ENCODE data around the gene PDCD1LG2. TPM values are rescaled to one million over a fixed set of nuclear protein-coding genes. Genes with fewer than 3 reads are reported as not detected.
A peak's percentile ranks its signal among the peaks of the same experiment; 100 is the strongest.

Gene PDCD1LG2
- total and polyA plus RNA-seq, 4 experiments from 2014 or later, result 0.90 to 1.1 (median 1.1) TPM

- CTCF ChIA-PET (ENCODE audit: partially characterized antibody), result interaction anchor here (0.8 to 4.1 kb wide), 16 partner anchors 8 to 372 kb away, joined by 3 to 30 read pairs (median 6); partner anchors contain the start of genes CD274 and PDCD1LG2
These were observed 47.6 kb downstream of the PDCD1LG2 start for GRCh38 chr9:5557606-5558587.

GRCh38 chr9:5559659-5560058 lies 49.3 kb downstream of the PDCD1LG2 start:
- DNase-seq, result no peak
- H3K9me3 Mint-ChIP-seq, result peaks cover 0 to 5% (median 2%) of the 10 kb centered on the region in 8 donors
- H3K27me3 ChIP-seq (ENCODE audit: insufficient read depth, low read length), result no peaks in the 10 kb centered on the region
- no peak overlapping the region for H3K4me3 ChIP-seq (ENCODE audit: low read length in 2 of 2)
- H3K27ac ChIP-seq (ENCODE audit: low read depth, low read length), result no peak overlapping the region
- CTCF ChIA-PET (ENCODE audit: partially characterized antibody), result interaction anchor here (0.9 to 4.1 kb wide), 8 partner anchors 8 to 110 kb away, joined by 3 to 30 read pairs (median 4); partner anchors contain the start of gene CD274
- H3K4me3 Mint-ChIP-seq, result peak overlapping the region in 3 of 8 donors; percentile 8 to 42 (median 41)
- POLR2A ChIA-PET (ENCODE audit: partially characterized antibody), result interaction anchor here (0.9 to 3.9 kb wide), 9 partner anchors 10 to 894 kb away, joined by 3 to 72 read pairs (median 9); partner anchors contain the start of genes CD274 and PLGRKT
- peaks cover 1 to 4% of the 10 kb centered on the region in 2 donors for H3K36me3 Mint-ChIP-seq
- H3K36me3 ChIP-seq (ENCODE audit: insufficient read depth, low read length), result no peaks in the 10 kb centered on the region
- H3K27ac Mint-ChIP-seq, result peak overlapping the region; percentile 36 to 96 (median 57)
- no peaks in the 10 kb centered on the region for H3K9me3 ChIP-seq (ENCODE audit: control insufficient read depth in 1 of 2, low read length in 2 of 2)
- peaks cover 48 to 70% (median 63%) of the 10 kb centered on the region in 4 donors for H3K4me1 Mint-ChIP-seq
- H3K27me3 Mint-ChIP-seq, result no peaks in the 10 kb centered on the region
- intact Hi-C loops (cut with micrococcal nuclease), result loop anchor here (5.0 kb wide), 1 partner anchor 47 kb away; the partner anchor contains the start of gene PDCD1LG2
- peaks cover 48% of the 10 kb centered on the region for H3K4me1 ChIP-seq (ENCODE audit: insufficient read depth, low read length)

More at GRCh38 chr9:5557606-5558587, 47.6 kb downstream of the PDCD1LG2 start:
- Histone ChIP-seq H3K4me1 (ENCODE audit: insufficient read depth, low read length) (peaks cover 42% of the 10 kb centered on the region), H3K27ac (ENCODE audit: low read depth, low read length) (peak overlapping the region; percentile 56), H3K9me3 (ENCODE audit: control insufficient read depth in 1 of 2, low read length in 2 of 2) (no peaks in the 10 kb centered on the region), H3K27me3 (ENCODE audit: insufficient read depth, low read length) (no peaks in the 10 kb centered on the region), H3K4me3 (ENCODE audit: low read length in 2 of 2) (peak overlapping the region in 1 of 2 donors; percentile 14), H3K36me3 (ENCODE audit: insufficient read depth, low read length) (no peaks in the 10 kb centered on the region)
- H3K4me1 Mint-ChIP-seq, result peaks cover 36 to 70% (median 59%) of the 10 kb centered on the region in 4 donors
- peak overlapping the region in 7 of 8 donors; percentile 26 to 85 (median 68) for H3K4me3 Mint-ChIP-seq
- DNase-seq, result peak; percentile 61 to 79 (median 68)
- no peaks in the 10 kb centered on the region for H3K27me3 Mint-ChIP-seq
- intact Hi-C loops (cut with micrococcal nuclease), result loop anchor here (1.0 to 5.0 kb wide), 2 partner anchors 28 to 46 kb away; partner anchors contain the start of gene PDCD1LG2
- POLR2A ChIA-PET (ENCODE audit: partially characterized antibody), result interaction anchor here (0.7 to 3.9 kb wide), 14 partner anchors 8 to 892 kb away, joined by 3 to 72 read pairs (median 10); partner anchors contain the start of genes CD274, JAK2, PDCD1LG2 and PLGRKT
- H3K9me3 Mint-ChIP-seq, result peaks cover 0 to 5% (median 2%) of the 10 kb centered on the region in 8 donors
- H3K36me3 Mint-ChIP-seq, result peaks cover 1 to 4% of the 10 kb centered on the region in 2 donors
- H3K27ac Mint-ChIP-seq, result peak overlapping the region; percentile 85 to 99 (median 95)

DNA sequence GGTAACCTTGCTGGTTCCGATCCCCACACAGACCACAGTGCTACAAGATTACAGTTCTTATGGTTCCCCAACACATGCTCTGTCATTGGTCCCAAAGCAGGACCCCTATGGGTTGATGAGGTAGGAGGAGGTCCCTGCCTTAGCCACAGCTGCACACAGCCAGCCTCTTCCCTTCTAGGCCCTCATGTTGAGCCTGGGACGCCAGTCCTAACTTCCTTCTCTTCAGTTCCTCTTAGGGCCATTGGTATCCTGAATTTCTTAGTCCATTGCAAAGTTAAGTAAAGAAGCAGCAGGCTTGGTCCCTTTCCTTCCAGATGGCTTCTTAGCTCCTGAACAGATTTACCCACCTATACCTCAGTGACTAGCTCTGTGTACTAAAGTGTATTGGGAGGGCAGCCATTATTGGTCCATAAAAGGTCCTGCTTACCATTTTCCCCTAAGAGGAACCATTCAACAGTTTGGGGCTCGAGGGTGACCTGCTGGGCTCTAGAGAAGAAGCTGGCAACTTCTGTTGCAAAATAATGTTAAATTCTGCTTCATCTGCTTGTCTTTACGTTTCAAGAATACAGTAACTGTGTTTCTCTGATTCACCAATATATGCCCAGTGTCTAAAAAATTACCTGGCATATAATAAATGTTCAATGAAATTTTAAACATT lies 50.2 kb downstream of the PDCD1LG2 start:
- no peak for DNase-seq
- H3K4me1 Mint-ChIP-seq, result peaks cover 49 to 75% (median 63%) of the 10 kb centered on the region in 4 donors
- ChIA-PET POLR2A (ENCODE audit: partially characterized antibody) (interaction anchor here (1.1 to 3.9 kb wide), 4 partner anchors 9 to 123 kb away, joined by 3 to 72 read pairs (median 16); partner anchors contain the start of gene PLGRKT), CTCF (ENCODE audit: partially characterized antibody) (interaction anchor here (0.5 to 4.1 kb wide), 3 partner anchors 29 to 111 kb away, joined by 3 to 30 read pairs (median 5); partner anchors contain the start of gene CD274)
- Histone ChIP-seq H3K9me3 (ENCODE audit: control insufficient read depth in 1 of 2, low read length in 2 of 2) (no peaks in the 10 kb centered on the region), H3K27ac (ENCODE audit: low read depth, low read length) (no peak overlapping the region), H3K36me3 (ENCODE audit: insufficient read depth, low read length) (no peaks in the 10 kb centered on the region), H3K4me1 (ENCODE audit: insufficient read depth, low read length) (peaks cover 48% of the 10 kb centered on the region), H3K4me3 (ENCODE audit: low read length in 2 of 2) (no peak overlapping the region), H3K27me3 (ENCODE audit: insufficient read depth, low read length) (no peaks in the 10 kb centered on the region)
- peaks cover 0 to 5% (median 2%) of the 10 kb centered on the region in 8 donors for H3K9me3 Mint-ChIP-seq
- intact Hi-C loops (cut with micrococcal nuclease), result no loop called here
- H3K4me3 Mint-ChIP-seq, result peak overlapping the region in 1 of 8 donors; percentile 37
- peaks cover 1 to 7% of the 10 kb centered on the region in 2 donors for H3K36me3 Mint-ChIP-seq
- no peaks in the 10 kb centered on the region for H3K27me3 Mint-ChIP-seq
- peak overlapping the region in 5 of 7 donors; percentile 8 to 78 (median 48) for H3K27ac Mint-ChIP-seq

DNA sequence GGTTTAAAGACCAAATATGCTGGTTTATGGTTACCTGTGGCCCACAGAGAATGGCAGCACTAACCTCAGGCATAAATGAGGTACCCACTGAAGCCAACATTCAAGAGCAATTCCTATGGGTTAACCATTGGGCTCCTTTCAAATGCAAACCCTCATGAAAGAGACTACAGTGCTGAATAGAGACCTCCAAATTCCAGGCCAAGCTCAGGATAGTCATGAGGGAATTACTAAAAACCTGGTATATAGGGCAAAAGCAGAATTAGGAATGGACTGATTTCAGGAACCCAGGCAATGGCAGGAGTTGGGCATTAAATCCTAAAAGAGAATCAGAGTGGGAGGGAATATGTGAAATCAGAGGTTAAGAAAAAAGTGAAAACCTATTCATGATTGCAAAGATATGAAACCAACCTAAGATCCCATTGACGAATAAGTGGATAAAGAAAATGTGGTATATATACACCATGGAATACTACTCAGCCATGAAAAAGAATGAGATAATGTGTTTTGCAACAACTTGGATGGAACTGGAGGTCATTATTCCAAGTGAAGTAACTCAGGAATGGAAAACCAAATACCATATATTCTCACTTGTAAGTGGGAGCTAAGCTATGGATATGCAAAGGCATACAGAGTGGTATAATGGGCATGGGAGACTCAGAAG lies 51.6 kb downstream of the PDCD1LG2 start:
- Histone ChIP-seq H3K4me3 (ENCODE audit: low read length in 2 of 2) (no peak overlapping the region), H3K27ac (ENCODE audit: low read depth, low read length) (no peak overlapping the region), H3K4me1 (ENCODE audit: insufficient read depth, low read length) (peaks cover 39% of the 10 kb centered on the region), H3K9me3 (ENCODE audit: control insufficient read depth in 1 of 2, low read length in 2 of 2) (no peaks in the 10 kb centered on the region), H3K27me3 (ENCODE audit: insufficient read depth, low read length) (no peaks in the 10 kb centered on the region), H3K36me3 (ENCODE audit: insufficient read depth, low read length) (no peaks in the 10 kb centered on the region)
- DNase-seq, result no peak
- POLR2A ChIA-PET (ENCODE audit: partially characterized antibody), result no interaction called here
- no peak overlapping the region for H3K4me3 Mint-ChIP-seq
- peaks cover 0 to 5% (median 2%) of the 10 kb centered on the region in 8 donors for H3K9me3 Mint-ChIP-seq
- intact Hi-C loops (cut with micrococcal nuclease), result no loop called here
- no peaks in the 10 kb centered on the region for H3K27me3 Mint-ChIP-seq
- H3K36me3 Mint-ChIP-seq, result peaks cover 1 to 4% of the 10 kb centered on the region in 2 donors
- H3K27ac Mint-ChIP-seq, result peak overlapping the region in 3 of 7 donors; percentile 5 to 79 (median 48)
- H3K4me1 Mint-ChIP-seq, result peaks cover 44 to 64% (median 51%) of the 10 kb centered on the region in 4 donors
- CTCF ChIA-PET (ENCODE audit: partially characterized antibody), result no interaction called here

- H3K4me3 ChIP-seq (ENCODE audit: low read length in 2 of 2), result no peak overlapping the region
- Mint-ChIP-seq H3K4me1 (peaks cover 34 to 54% (median 41%) of the 10 kb centered on the region in 4 donors), H3K27ac (peak overlapping the region; percentile 13 to 81 (median 48)), H3K27me3 (no peaks in the 10 kb centered on the region), H3K9me3 (peaks cover 0 to 5% (median 2%) of the 10 kb centered on the region in 8 donors), H3K4me3 (no peak overlapping the region), H3K36me3 (peaks cover 1 to 3% of the 10 kb centered on the region in 2 donors)
- no peaks in the 10 kb centered on the region for H3K36me3 ChIP-seq (ENCODE audit: insufficient read depth, low read length)
- ChIA-PET POLR2A (ENCODE audit: partially characterized antibody) (interaction anchor here (1.5 kb wide), 1 partner anchor 20 kb away, joined by 5 read pairs; no protein-coding TSS in a partner anchor), CTCF (ENCODE audit: partially characterized antibody) (interaction anchor here (1.8 kb wide), 1 partner anchor 37 kb away, joined by 5 read pairs; no protein-coding TSS in a partner anchor)
- no peak for DNase-seq
- peaks cover 29% of the 10 kb centered on the region for H3K4me1 ChIP-seq (ENCODE audit: insufficient read depth, low read length)
- no peak overlapping the region for H3K27ac ChIP-seq (ENCODE audit: low read depth, low read length)
- no peaks in the 10 kb centered on the region for H3K27me3 ChIP-seq (ENCODE audit: insufficient read depth, low read length)
- intact Hi-C loops (cut with micrococcal nuclease), result no loop called here
- no peaks in the 10 kb centered on the region for H3K9me3 ChIP-seq (ENCODE audit: control insufficient read depth in 1 of 2, low read length in 2 of 2)
These were observed 52.6 kb downstream of the PDCD1LG2 start for GRCh38 chr9:5562806-5563416.

GRCh38 chr9:5563417-5563815 lies 53.1 kb downstream of the PDCD1LG2 start:
- no peak for DNase-seq
- Histone ChIP-seq H3K27ac (ENCODE audit: low read depth, low read length) (no peak overlapping the region), H3K9me3 (ENCODE audit: control insufficient read depth in 1 of 2, low read length in 2 of 2) (no peaks in the 10 kb centered on the region), H3K4me1 (ENCODE audit: insufficient read depth, low read length) (peaks cover 26% of the 10 kb centered on the region), H3K36me3 (ENCODE audit: insufficient read depth, low read length) (no peaks in the 10 kb centered on the region), H3K27me3 (ENCODE audit: insufficient read depth, low read length) (no peaks in the 10 kb centered on the region), H3K4me3 (ENCODE audit: low read length in 2 of 2) (no peak overlapping the region)
- intact Hi-C loops (cut with micrococcal nuclease), result no loop called here
- Mint-ChIP-seq H3K27me3 (no peaks in the 10 kb centered on the region), H3K4me3 (no peak overlapping the region), H3K27ac (peak overlapping the region in 5 of 7 donors; percentile 4 to 81 (median 51)), H3K36me3 (peaks cover 1 to 3% of the 10 kb centered on the region in 2 donors), H3K9me3 (peaks cover 0 to 5% (median 2%) of the 10 kb centered on the region in 8 donors), H3K4me1 (peaks cover 33 to 51% (median 37%) of the 10 kb centered on the region in 4 donors)
- CTCF ChIA-PET (ENCODE audit: partially characterized antibody), result interaction anchor here (1.8 kb wide), 1 partner anchor 37 kb away, joined by 5 read pairs; no protein-coding TSS in a partner anchor
- POLR2A ChIA-PET (ENCODE audit: partially characterized antibody), result interaction anchor here (1.5 kb wide), 2 partner anchors 14 to 19 kb away, joined by 3 to 5 read pairs; no protein-coding TSS in a partner anchor

Measured in CD4-positive, alpha-beta memory T cell (primary cell).